NB4 (cell line): ENCODE data around the gene PTGDS.

ENCODE experiments used
- DNase-seq: peaks from one replicate; pipeline ENCODE4 v3.0.0; 2010; ENCODE audit warnings: low read depth
- H3K4me3 ChIP-seq: one replicate; pipeline ENCODE4 v1.5.1; 2011; ENCODE audit warnings: mild to moderate bottlenecking, low read depth, low read length, moderate library complexity
- MYC ChIP-seq: IDR thresholded peaks from 2 replicates; pipeline ENCODE4 v1.6.1; 2011; ENCODE audit warnings: low read depth, low read length
- POLR2A ChIP-seq: IDR thresholded peaks from 2 replicates; pipeline ENCODE4 v1.6.1; 2011; ENCODE audit warnings: mild to moderate bottlenecking; ENCODE audit not compliant: insufficient read length; ENCODE audit errors: extremely low read depth
- TF ChIP-seq, protein P1 (sequence below): IDR thresholded peaks from one replicate; pipeline ENCODE4 v1.5.1; 2012; ENCODE audit warnings: low read depth, low read length
- TF ChIP-seq, protein P2 (sequence below): IDR thresholded peaks from 2 replicates; pipeline ENCODE4 v1.6.1; 2011; ENCODE audit warnings: low read depth, low read length

PTGDS gene

GRCh38 chr9:136941231-136942111 is 35.8 kb upstream of the PTGDS start:
- TF ChIP-seq, protein P1, sequence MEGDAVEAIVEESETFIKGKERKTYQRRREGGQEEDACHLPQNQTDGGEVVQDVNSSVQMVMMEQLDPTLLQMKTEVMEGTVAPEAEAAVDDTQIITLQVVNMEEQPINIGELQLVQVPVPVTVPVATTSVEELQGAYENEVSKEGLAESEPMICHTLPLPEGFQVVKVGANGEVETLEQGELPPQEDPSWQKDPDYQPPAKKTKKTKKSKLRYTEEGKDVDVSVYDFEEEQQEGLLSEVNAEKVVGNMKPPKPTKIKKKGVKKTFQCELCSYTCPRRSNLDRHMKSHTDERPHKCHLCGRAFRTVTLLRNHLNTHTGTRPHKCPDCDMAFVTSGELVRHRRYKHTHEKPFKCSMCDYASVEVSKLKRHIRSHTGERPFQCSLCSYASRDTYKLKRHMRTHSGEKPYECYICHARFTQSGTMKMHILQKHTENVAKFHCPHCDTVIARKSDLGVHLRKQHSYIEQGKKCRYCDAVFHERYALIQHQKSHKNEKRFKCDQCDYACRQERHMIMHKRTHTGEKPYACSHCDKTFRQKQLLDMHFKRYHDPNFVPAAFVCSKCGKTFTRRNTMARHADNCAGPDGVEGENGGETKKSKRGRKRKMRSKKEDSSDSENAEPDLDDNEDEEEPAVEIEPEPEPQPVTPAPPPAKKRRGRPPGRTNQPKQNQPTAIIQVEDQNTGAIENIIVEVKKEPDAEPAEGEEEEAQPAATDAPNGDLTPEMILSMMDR: no peak
- no peak for TF ChIP-seq POLR2A
- TF ChIP-seq, protein P2, sequence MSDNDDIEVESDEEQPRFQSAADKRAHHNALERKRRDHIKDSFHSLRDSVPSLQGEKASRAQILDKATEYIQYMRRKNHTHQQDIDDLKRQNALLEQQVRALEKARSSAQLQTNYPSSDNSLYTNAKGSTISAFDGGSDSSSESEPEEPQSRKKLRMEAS: no peak
- TF ChIP-seq MYC: no peak
- DNase-seq: no peak
- no peak overlapping the region for H3K4me3 ChIP-seq

DNA sequence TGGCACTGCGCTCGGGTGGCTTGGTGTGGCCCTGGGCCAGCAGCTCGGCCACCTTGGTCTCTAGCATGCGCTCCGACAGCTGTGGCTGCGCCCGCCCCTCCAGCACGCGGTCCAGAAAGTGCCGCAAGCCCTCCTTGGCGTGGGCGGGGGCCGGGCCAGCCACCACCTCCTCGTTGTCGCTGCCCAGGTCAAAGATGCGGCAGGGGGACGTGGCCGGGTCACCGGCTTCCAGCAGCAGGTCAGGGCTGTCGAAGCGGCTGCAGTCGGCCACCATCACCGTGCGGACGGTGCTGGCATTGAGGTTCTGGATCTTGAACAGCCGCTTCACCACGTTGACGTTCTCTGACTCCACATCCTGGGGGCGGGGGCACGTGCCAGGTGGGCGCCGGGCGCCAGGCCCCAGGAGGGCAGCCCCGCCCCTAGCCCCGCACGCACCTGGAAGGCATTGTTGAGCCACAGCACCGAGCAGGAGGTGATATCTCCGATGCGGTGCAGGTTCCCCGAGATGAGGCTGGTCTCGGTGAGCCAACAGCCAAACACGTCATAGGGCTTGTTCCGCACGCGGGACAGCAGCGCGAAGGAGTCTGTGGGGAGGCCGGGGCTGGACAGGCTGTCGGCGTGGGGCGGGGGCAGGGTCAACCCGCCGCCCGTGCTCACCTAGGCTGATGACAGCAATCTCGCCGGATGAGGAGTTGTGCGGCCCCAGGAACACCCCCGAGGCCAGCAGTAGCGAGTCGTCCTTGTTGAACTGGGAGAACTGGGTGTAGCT is 35.0 kb upstream of the PTGDS start:
- DNase-seq: no peak
- no peak overlapping the region for H3K4me3 ChIP-seq
- TF ChIP-seq MYC (no peak), POLR2A (no peak)
- TF ChIP-seq, protein P1: no peak
- TF ChIP-seq, protein P2: no peak

DNA sequence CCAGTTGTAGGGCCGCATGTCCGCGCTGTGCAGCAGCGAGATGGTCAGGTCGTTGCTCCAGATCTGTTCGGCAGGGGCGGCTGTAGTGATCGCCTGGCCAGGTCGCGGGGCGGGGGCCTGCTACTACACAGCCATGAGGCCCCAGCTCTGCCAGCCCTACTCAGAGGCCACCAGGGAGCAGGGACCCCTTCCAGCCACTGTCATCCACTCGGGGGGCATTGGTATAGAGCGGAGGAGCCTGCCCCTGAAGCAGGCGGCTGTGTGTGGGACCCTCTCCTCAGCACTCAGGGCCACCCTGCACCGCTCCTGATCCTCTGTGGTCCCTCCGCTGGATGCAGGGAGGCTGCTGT is 34.4 kb upstream of the PTGDS start:
- DNase-seq: no peak
- H3K4me3 ChIP-seq: peak overlapping the region; percentile 69
- TF ChIP-seq MYC: no peak
- TF ChIP-seq, protein P1: no peak
- TF ChIP-seq, protein P2: no peak
- no peak for TF ChIP-seq POLR2A

DNA sequence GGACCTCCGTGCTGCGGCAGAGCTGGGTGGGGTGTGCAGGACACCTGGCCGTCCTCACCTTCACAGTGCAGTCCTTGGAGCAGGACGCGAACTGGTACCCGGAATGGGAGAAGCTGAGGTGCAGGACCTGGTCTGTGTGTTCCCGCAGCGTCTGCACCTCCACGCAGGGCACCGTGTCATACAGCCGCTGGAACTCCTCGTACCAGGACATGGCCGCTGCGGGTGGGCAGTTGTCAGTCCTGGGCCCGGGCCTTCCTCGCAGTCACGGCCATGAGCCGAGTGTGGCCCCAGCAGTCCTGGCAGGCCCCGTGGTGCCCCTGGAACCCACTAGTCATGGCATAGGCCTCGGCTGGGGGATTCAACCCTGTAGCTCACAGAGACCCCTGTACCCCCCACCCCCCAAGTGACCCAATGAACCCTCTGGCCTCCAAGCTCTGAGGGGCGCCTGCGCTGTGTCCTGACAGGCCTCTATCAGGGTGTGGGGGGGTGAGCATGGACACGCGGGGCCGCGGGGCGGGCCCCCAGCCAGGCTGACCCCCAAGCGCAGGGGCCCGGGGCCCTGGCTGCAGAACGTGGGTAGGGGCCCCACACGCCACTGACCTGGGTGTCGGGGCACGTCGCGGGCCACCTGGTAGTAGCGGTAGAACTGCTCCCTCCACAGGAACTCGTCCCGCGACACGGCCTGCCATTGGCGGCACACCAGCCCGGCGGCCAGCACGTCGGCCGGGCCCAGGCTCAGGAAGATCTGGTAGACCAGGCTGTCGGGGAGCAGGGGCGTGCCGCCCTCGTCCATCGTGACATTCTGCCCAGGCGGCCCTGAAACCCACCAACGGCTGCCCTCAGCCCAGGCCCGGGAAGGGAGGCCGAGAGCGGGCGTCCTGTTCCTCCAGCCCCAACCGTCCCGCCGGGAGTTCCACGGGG is 33.8 kb upstream of the PTGDS start:
- peak; percentile 63 for DNase-seq
- TF ChIP-seq POLR2A (no peak), MYC (no peak)
- TF ChIP-seq, protein P1: no peak
- TF ChIP-seq, protein P2: no peak
- peak overlapping the region; percentile 69 for H3K4me3 ChIP-seq

DNA sequence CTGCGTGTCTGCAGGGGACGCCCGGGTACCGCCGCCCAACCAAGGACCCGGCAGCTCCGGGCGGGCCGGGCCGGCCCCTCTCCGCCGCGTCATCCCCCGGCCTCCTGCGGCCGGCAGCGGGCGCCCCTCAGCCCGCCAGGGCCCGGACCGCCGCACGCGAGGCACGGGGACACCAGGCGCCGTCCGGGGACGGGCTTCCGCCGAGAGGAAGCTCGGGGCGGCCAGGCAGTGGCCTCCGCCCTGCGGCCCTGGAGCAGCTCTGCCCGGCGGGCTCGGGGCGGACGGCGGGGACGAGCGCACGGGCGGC is 33.1 kb upstream of the PTGDS start:
- TF ChIP-seq MYC (no peak), POLR2A (no peak)
- TF ChIP-seq, protein P1: no peak
- TF ChIP-seq, protein P2: no peak; the same call in 1 of the 2 replicates
- H3K4me3 ChIP-seq: peak overlapping the region; percentile 69
- no peak for DNase-seq
